NOMO-1 treated with dmso at 0.1 percent for 144 hours (cell line): ENCODE results near the gene BCL7B.
"Not testable (repeated sequence)": the region's sequence is repeated elsewhere in the genome, so short reads cannot be mapped to it uniquely, and the experiment has no call there.

Experiments used
- DNase-seq: peaks from one replicate; lab custom pipeline; 2025; ENCODE audit not compliant: unreplicated experiment; lab: John Stamatoyannopoulos, UW

The BCL7B gene

GRCh38 chr7:73537051-73537450 is 20.4 kb downstream of the BCL7B start:
- DNase-seq = no peak

GRCh38 chr7:73536479-73536878 is 21.0 kb downstream of the BCL7B start:
- DNase-seq = no peak

- DNase-seq = not testable (repeated sequence)
These were observed 21.6 kb downstream of the BCL7B start for GRCh38 chr7:73535918-73536317.

- no peak for DNase-seq
These were observed 23.7 kb downstream of the BCL7B start for GRCh38 chr7:73533742-73534141.

- no peak for DNase-seq
These were observed 25.3 kb downstream of the BCL7B start for GRCh38 chr7:73532224-73532623.

- DNase-seq = no peak
These were observed 26.7 kb downstream of the BCL7B start for GRCh38 chr7:73530800-73531199.

GRCh38 chr7:73526896-73527821 is 30.3 kb downstream of the BCL7B start:
- DNase-seq = peak; percentile 68

GRCh38 chr7:73526158-73526494 is 31.4 kb downstream of the BCL7B start:
- DNase-seq = not testable (repeated sequence)

- DNase-seq = peak; percentile 100
These were observed 35.2 kb downstream of the BCL7B start, which contains the start of gene BAZ1B for GRCh38 chr7:73522105-73522872. BAZ1B (minus strand) TSS chr7:73522293; CDS start chr7:73521933, 360 bp downstream.

- DNase-seq = peak; percentile 81
These were observed 35.8 kb downstream of the BCL7B start for GRCh38 chr7:73521636-73522104.

GRCh38 chr7:73520673-73521635 is 36.5 kb downstream of the BCL7B start:
- DNase-seq = peak; percentile 49

GRCh38 chr7:73519867-73520672 is 37.4 kb downstream of the BCL7B start:
- DNase-seq = no peak

- no peak for DNase-seq
These were observed 39.0 kb downstream of the BCL7B start for GRCh38 chr7:73518470-73518869.

GRCh38 chr7:73517241-73517995 is 40.1 kb downstream of the BCL7B start:
- no peak for DNase-seq

- DNase-seq = no peak
These were observed 42.3 kb downstream of the BCL7B start for GRCh38 chr7:73515178-73515577.

- DNase-seq = no peak
These were observed 45.3 kb downstream of the BCL7B start for GRCh38 chr7:73512018-73512780.

- DNase-seq = no peak
These were observed 48.0 kb downstream of the BCL7B start for GRCh38 chr7:73509463-73509862.

GRCh38 chr7:73507556-73507955 is 49.9 kb downstream of the BCL7B start:
- DNase-seq = no peak
